ENCODE results near the gene STUB1.

- TF ChIP-seq POLR2AphosphoS5 (IDR thresholded peaks at IDR 0.05; ENCODE audit: insufficient read depth in 1 of 2, low read depth in 1 of 2) = no peak
- TF ChIP-seq POLR2A (IDR thresholded peaks at IDR 0.05) = no peak
- no peak for TF ChIP-seq CTCF (IDR thresholded peaks at IDR 0.05)
Observed at GRCh38 chr16:715477-716199, 35.4 kb downstream of the STUB1 start.

All from vagina (tissue), 2 donors.